ENCODE measurements around the gene SLC18A2. TPM values are rescaled to one million over a fixed set of nuclear protein-coding genes. Genes with fewer than 3 reads are reported as not detected.
"Not testable (repeated sequence)": the region's sequence is repeated elsewhere in the genome, so short reads cannot be mapped to it uniquely, and the experiment has no call there.

Gene SLC18A2
- total RNA-seq, 1 donor from 2014 or later = 0.40 TPM

DNA sequence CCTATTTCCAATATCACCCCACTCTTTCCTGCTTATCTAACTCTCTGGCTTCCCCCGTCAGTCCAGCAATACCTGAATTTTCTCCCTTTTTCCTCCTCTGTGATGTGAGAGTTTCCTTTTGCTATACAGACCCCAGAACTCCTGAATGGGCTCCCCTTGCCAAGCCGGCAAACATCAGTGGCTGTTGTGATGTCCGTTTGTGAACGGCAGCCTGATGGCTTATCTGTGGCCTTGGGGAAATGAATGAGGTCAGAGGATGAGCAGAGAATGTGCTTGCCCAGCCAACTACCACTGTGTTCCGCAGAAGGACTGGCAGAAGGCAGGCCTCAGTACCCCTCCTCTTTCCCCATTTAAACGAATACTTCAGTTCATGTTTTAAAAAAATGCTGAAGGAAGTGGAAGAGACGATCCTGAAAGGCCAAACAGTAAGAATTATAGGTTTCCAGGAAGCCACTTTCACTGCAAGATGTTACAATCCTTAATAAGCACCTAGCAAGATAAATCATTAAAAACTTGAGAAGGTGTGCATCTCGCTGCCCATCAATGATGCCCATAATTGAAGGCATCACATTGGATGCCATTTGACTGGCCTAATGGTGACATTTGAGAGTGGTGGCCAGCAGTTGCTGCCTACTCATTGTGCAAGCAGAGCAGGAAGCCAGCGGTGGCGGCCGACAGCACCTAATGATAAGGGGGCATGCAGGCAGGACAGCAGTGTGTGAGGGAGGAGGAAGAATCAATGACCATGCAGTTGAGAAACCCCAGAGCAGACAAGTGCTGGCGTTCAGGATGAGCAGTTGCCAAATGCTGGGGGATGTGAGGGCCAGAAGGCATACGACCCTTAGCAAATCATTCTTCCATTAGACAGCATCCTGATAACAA lies 31.5 kb downstream of the SLC18A2 start:
- DNase-seq (ENCODE audit: low read depth) = no peak
- no peak for TF ChIP-seq CTCF (conservative IDR thresholded peaks at IDR 0.05; ENCODE audit: low read depth, low read length)
- H3K4me3 ChIP-seq (ENCODE audit: low read depth, low read length) = no peak overlapping the region

DNA sequence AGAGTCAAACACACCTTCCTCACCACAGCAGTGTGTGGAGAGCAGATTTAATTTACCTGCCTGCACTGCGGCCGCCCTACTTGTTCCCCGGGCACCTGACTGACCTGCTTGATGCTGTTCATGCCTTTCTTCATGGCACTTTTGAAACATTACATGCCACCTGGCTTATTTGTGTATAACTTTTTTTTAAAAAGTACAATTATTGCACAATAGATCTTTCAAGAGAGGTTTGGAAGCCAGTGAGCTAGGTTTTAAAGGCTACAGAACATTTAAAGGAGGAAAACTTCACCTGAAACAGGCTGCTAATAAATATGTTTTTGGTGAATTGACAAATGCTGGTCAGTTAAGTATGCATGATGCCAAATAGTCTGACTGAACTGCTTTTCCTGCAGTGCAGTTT lies 33.1 kb downstream of the SLC18A2 start:
- DNase-seq (ENCODE audit: low read depth) = no peak
- no peak overlapping the region for H3K4me3 ChIP-seq (ENCODE audit: low read depth, low read length)

GRCh38 chr10:117274509-117274908 lies 33.6 kb downstream of the SLC18A2 start:
- no peak for TF ChIP-seq CTCF (conservative IDR thresholded peaks at IDR 0.05; ENCODE audit: low read depth, low read length)
- H3K4me3 ChIP-seq (ENCODE audit: low read depth, low read length) = no peak overlapping the region
- DNase-seq (ENCODE audit: low read depth) = no peak

More for the DNA sequence above, 33.1 kb downstream of the SLC18A2 start:
- TF ChIP-seq CTCF (conservative IDR thresholded peaks at IDR 0.05; ENCODE audit: low read depth, low read length) = no peak

DNA sequence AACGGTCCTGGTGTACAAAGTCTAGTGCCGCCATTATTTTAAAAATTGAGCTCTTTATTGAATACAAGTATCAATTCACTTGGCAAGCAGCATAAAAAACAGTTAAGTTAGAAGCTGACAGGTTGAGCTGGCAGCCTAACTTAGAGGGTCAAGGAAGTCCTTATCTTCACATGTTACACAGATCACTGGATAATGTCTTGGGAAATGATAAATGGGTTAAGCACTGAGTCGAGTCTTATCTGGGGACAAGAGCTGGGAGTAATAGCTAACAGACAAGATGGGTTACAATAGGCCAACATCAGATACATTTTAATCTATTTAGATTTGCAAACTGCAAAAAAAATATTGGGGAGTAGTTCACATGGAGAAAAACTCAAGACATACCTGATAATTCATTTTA lies 34.2 kb downstream of the SLC18A2 start:
- H3K4me3 ChIP-seq (ENCODE audit: low read depth, low read length) = no peak overlapping the region
- no peak for TF ChIP-seq CTCF (conservative IDR thresholded peaks at IDR 0.05; ENCODE audit: low read depth, low read length)
- no peak for DNase-seq (ENCODE audit: low read depth)

- H3K4me3 ChIP-seq (ENCODE audit: low read depth, low read length) = no peak overlapping the region
These were observed 36.8 kb downstream of the SLC18A2 start for GRCh38 chr10:117277675-117278074.

GRCh38 chr10:117284716-117285494 lies 44.0 kb downstream of the SLC18A2 start:
- no peak for DNase-seq (ENCODE audit: low read depth)
- no peak overlapping the region for H3K4me3 ChIP-seq (ENCODE audit: low read depth, low read length)
- TF ChIP-seq CTCF (conservative IDR thresholded peaks at IDR 0.05; ENCODE audit: low read depth, low read length) = no peak

More at GRCh38 chr10:117277675-117278074, 36.8 kb downstream of the SLC18A2 start:
- no peak for TF ChIP-seq CTCF (conservative IDR thresholded peaks at IDR 0.05; ENCODE audit: low read depth, low read length)
- DNase-seq (ENCODE audit: low read depth) = no peak

- not testable (repeated sequence) for H3K4me3 ChIP-seq (ENCODE audit: low read depth, low read length); DNase-seq (ENCODE audit: low read depth)
These were observed 50.0 kb downstream of the SLC18A2 start for GRCh38 chr10:117290872-117291271.
